HG02938 (cell line): ENCODE measurements around the gene RAD51B.

Experiments used
- ATAC-seq: cut with Tn5 transposase; IDR thresholded peaks from one replicate; pipeline ENCODE4 v1.9.1; 2021; ENCODE audit warnings: mild to moderate bottlenecking, moderate library complexity; ENCODE audit not compliant: unreplicated experiment

Gene RAD51B

DNA sequence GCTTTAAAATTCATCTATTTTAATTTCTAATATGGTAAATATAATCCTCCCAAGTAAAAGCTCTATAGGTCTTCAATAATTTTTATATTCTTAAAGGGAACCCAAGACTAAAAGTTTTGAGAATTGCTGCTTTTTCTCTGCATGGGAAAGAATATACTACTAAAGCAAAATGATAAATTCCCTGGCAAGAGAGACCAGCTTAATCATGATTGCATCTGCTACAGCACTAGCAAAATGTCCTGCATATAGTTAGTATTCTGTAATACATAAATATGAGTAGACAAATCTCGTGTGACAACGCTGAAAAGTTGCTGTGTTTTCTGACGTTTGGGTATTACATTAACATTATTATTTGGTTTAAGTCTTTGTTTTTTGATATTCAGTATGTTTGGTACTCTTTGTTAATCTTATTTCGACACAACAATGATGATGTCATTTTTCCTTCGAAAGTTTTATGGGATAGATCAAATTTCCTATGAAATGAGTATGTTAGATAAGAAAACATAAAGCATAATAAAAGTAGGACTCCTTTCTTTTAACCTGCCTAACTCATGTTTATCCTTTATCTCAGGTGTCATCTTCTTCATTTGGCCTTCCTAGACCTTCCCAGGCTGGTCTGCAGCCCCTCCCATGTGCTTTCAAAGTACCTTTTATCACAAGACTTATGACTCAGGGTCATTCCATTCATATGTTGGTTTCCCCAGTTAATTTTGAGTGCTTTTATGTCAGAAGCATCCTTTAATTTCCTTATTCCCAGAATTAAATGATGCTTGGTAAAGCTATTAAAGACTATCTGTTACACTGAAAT lies 321.9 kb downstream of the RAD51B start:
- no peak for ATAC-seq

DNA sequence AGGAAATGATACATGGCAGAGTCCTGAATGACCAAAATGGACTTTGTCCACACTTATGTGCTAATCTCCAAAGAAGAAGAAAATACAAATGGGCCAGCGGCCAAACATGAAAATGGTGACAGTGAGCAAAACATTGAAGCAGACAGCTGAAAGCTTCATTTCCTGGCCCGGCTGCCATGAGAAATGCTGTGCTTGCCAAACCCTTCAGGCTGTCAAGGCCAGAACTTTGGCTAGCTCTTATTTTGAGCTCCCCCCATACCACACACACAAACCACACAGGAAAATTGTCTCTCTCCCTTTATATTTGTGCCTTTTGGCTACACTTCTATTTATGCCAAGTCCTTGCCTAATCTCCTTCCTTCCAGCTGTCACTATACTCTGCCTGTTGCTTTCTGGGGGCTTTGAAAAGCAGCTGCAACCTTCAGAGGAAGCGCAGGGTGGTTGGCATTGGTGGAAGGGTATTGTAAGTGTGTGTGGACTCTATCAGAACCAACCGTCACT lies 323.8 kb downstream of the RAD51B start:
- ATAC-seq, result no peak

DNA sequence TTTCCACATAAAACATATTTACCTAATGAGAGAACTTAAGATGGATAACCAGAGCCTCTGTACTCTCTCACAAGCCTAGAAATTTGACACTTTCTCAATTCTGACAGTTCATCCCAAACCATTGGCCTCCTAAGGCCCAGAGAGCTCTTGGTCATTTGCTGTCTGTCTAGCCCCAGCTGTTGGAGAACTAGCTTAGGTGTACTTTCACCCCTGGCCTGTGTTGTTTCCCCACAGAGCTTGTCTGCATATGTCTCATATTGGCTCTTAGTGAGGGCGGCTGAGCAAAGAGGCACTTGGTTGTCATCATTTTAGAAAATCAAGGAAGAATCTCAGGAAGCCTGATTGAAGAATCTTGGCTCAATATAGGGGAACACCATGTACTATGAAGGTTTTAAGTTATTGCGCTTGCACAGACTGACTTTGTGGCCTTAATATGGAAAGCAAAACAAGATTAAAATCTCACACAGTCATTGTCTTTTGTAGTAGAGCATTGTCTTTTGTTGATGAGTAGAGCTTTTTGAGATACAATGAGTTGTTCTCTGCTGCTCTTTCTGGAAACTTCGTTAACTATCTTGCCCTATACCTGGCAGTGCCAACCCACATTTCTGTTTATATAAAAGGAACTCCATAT lies 324.6 kb downstream of the RAD51B start:
- no peak for ATAC-seq

DNA sequence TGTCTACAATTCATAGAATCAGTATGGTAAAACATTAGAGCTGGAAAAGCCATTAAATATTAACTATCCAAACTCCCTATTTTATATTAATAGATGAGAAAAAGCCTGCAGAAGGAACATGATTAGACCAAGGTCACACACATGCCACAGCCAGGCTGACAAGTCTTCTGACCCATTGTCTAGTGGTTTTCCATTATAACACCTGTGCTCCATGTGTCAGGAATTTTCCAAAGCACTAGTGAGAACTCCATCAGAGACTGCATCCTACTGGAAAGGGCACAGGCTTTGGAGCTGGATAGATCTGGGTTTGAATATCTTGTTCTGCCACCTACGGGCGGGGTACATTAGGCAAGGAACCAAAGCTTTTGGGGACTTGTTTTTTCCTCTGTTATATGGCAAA lies 325.5 kb downstream of the RAD51B start:
- ATAC-seq, result no peak

DNA sequence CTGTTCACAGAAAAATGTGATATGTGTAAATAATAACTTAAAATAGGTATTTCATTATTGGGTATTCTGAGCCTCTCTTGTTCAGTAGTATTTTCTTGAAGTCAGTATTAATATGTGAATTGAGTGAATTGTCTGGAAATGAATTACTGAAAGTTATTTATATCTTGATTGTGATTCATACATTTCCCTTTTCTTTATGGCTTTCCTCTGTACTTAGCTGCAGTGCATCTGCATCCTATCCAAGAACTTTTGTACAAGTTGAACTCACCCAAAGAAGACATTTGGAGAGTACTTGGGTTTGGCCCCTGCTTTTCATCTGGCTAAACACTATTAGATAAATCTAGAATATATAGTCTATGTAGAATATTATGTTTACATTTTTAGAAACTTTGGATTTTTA lies 326.0 kb downstream of the RAD51B start:
- no peak for ATAC-seq

DNA sequence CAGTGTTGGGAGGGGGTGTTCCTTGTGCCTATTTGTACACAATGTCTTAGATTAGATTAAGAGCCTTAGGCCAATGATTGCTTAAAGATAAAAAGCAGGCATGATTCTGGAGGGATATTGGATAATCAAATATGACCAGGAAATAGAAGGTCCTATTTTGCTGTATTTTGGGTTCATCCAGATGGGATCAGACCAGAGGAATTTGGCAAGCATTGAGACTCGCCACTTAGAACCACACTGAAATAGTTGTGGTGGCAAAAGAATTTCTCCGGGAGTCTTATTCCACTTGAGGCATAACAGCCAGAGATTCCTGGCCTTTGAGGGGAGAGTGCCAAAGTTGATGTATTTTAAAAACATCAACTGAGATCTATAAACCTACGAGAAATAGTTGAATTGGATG lies 327.2 kb downstream of the RAD51B start:
- ATAC-seq, result no peak

DNA sequence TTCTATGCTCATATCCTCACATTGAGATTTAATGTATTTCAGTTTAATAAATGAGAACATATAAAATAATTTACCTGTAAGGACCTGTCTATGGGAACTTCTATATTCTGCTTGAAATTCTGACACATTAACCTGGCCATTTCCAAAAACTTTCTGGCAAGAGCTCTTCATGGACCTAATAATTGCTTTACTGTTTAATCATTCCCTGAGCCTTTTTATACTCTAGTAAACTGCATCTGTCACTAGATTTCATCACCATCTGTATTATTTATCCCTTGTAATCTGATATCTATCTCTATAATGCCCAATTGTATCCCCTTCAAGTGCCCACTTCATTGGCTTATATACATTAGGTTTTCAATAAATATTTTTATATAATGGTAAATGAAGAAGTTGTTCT lies 327.7 kb downstream of the RAD51B start:
- no peak for ATAC-seq

DNA sequence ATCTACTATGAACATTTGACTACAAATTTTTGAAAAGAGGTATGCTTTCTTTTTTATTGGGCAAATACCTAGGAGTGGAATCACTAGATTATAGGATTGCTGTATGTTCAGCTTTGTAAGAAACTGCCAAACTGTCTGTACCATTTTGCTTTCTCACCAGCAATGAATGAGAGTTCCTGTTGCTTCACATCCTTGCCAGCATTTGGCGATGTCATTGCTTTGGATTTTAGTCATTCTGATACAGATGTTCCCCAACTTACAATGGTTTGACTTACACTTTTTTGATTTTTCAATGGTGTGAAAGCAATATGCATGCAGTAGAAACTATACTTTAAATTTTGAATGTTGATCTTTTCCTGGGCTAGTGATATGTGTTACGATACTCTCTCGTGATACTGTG lies 328.7 kb downstream of the RAD51B start:
- no peak for ATAC-seq

DNA sequence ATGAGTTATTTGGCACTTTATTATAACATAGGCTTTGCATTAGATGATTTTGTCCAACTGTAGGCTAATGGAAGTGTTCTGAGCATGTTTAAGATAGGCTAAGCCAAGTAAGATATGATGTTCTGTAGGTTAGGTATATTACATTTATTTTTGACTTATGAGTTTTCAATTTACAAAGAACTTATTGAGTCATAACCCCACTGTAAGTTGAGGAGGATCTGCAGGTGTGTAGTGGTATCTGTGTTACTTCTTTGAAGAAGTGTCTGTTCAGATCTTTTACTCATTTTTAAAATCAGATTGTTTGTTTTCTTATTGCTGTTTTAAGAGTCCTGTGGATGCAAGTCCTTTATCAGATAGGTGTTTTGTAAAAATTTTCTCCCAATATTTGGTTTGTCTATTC lies 329.2 kb downstream of the RAD51B start:
- no peak for ATAC-seq

DNA sequence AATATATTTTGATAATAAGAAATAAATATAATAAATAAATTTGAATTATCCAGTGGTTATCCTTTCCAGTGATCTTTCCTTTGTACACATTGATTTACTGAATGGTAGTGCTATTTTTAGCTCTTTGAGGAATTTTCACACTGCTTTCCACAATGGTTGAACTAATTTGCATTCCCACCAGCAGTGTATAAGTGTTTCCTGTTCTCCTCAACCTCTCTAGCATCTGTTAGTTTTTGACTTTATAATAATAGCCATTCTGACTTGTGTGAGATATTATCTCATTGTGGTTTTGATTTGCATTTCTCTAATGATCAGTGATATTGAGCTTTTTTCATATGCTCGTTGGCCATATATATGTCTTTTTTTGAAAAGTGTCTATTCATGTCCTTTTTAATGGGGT lies 333.7 kb downstream of the RAD51B start:
- ATAC-seq, result no peak

DNA sequence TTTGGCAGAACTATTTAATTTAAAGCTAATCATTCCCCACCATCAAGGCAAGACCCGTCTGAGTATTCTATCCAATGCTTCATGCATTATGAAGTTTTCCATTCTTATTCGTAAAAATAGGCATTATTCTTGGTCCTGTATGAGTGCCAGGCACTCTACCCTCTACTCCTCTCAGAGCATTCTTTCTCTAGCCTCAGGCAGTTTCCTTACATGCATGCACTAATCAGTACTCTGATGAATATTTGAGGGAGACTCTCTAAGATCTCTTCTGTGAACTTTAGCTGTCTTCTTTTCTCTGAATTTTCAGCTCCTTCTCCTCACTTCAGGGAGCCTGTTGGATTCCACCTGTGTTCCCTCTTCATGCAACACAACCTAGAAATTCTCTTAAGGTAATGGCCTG lies 334.7 kb downstream of the RAD51B start:
- no peak for ATAC-seq

DNA sequence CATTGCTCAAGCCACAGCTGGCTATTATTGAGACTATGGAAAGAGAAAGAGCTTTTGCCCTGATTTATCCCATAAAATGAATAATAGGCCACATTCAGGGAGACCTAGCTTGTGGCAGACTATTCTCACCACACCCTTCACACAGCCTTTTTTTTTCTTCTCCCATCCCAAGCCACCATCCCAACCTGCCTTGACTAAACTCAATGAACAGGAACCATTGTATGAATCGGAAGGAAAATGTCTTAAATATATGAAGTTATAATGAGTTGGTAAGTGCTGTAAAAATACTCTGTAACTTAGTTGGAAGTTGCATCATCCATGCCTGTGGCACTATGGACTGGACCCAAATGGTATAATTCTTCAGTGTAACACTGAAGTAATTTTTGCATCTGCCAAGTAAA lies 338.4 kb downstream of the RAD51B start:
- no peak for ATAC-seq

DNA sequence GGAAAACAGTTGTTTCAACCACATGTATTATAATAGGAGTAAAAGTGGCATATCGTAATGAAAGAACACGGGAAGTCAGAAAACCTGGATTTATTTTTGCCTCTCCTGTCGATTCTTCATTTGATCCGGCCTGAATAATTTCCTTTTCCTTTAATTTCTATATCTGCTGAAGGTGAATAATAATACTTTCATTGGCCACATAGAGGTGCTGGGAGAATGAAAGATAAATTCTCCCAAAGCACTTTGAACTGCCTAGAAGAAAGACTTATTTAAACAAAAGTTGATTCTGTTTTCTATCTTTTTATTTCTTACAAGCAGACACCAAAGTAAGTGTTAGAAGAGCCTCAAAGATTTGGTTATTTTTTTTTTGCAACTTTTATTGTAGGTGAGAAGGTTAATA lies 339.1 kb downstream of the RAD51B start:
- no peak for ATAC-seq

DNA sequence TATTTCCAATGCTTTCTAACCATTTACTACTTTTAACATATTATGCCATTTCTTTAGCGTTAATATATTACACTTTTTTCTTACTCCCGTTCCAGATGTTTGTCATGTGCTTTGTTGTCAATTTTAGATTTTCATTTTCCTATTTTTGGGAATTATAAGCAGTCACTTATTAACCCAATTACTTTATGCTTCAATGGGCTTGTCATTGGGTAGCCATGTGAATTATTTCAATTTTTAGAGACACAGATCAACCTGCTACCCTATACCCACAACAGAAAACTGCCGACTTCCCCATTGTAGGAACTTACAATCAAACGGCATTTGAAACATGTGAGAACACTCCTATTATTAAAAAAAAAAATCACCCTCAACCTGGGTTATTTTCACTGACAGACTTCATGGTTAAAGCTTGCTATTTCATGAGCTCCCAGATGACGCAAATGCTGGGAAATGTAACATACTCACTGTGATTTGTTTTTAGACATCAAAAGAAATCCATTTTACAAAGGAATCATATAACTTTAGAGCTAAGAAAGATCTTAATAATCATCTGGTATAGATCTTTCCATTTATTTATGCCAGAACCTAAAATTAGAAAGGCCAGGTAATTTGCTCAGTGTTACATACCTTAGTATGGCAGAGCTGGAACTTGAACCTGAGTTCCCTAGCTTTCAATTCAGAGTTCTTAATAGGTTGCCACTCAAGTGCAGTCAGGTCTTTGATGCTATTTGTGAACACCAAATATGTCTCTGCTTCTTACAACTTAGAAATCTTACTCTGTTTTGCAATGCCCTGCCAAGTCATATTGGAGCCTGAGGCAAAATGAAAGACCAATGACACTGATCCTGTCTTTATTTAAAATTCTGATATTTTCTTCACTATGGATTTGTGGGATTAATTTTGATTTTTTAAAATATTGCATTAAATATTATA lies 340.4 kb downstream of the RAD51B start:
- no peak for ATAC-seq

DNA sequence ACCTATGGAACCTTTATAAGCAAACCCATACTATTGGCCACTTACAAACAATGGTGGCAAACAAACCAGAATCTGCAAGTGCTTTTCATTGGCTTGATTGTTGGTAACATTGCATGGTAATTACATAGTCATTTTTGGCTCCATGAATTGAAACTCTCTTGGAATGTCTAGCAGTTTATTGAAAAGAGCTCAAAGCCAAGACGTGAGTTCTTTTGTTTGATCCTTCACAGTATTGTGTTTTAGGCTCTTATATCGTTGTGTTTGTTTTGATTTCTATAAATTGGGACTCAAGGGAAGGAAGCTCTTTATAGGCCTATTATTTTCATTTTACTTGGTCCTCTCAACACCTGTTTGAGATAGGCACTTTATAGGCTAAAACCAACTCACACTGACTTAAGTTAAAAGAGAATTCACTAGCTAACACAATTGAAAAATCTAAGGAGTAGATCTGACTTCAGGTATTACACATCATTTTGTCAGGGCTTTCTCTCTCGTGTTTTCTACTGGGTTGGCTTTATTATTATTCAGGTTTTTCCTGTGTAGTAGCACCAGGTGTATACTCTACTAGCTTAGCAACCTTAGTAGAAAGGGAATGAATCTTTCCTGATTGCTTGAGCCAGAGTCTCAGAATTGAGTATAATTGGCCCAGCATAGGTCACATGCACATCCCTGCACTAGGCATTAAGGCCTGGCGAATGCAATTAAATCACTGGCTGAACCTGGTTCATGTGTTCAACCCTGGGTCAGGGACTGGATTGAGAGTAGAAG lies 341.4 kb downstream of the RAD51B start:
- ATAC-seq, result no peak

DNA sequence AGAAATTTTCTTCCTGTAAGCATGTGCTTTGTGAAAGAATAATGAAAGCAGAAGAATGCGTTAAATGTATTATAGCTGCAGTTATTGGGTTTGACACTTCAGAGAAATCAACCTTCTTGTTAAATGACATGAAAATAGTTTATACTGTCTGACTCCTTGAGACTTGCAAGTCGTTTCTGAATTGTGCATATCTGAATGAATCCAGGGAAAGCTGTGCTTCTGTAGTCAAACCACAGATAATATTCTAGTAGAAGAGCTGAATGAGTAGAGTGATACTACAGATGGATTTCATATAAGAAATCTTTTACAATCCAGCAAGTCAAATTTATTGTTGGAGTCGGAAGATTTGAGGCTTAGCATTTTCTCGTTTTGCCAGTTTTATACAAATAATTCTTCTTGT lies 343.3 kb downstream of the RAD51B start:
- no peak for ATAC-seq

DNA sequence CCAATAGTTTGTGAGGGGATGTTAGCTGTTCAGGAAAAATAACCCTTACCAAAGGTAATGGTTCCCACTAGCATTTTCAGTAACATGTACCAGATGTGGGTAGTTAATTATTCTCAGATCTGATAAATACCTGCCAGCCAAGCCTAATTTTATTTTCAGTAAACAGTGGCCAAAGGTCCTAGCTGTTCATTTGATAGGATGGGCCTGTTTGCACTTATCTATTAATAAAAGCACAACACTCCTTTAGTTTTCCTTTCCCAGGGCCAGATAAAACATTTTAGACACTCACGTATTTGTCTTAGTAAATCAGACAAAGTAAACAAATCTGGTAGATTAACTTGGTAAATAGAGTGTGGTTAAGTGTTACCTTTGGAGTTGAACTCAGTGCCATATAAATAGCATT lies 345.1 kb downstream of the RAD51B start:
- no peak for ATAC-seq

DNA sequence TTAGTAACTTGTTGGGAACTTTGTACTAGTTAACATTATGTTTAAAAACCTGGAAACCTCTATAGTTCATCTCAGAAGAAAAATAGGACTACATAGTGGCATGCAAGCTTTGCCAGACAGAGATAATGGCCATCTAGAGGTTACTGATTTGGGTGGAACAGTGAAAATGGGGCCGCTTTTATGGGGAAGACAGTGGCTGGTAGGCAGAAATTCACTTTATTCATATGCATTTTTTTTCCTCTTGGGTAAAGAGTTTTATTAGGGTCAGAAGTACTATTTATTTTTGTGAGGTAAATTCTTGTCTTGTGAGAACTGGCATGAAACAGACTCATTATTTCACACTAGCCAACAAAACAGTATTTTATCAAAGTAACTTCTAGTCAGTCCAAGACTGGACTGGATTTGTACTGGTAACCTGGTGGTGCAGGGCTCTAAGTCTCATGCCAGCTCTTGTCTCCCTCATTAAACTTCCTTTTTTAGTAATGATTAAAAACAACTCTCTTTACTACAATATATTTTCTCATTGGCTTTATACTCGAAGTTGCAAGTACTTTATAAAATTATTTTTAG lies 345.8 kb downstream of the RAD51B start:
- ATAC-seq, result no peak

DNA sequence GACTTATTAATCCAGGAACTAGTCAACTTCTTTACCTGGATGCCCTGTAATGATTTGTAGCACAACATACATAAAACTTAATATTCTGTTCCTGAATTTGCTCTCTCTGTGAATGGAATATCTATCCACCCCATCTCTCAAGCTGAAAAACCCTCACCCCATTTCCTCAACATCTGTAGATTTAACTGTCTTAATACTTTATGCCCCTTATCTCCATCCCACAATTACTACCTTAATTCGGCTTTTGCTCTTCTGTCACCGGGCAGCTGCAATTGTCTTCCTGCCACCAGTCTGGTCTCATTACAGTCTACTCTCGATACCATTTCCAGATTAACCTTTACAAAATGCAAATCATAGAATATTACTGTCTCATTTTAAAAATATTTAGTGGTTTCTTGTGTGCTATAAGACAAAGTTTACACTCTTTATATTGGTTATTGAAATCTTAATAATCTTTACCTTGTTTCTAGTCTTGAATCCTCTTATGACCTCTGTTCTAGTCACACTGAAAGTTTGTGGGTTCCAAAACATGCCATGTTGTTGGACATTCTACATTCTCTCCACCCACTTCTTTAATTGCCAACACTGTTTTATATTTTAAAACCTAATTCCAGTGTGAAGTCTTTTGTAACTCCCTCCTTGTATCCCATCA lies 347.3 kb downstream of the RAD51B start:
- no peak for ATAC-seq
